ENCODE measurements around the gene PSMA5.

- TF ChIP-seq SUZ12 (IDR thresholded peaks at IDR 0.05; ENCODE audit: extremely low read depth, insufficient read depth, insufficient read length) = no peak
- no peak for TF ChIP-seq ZNF274 (IDR thresholded peaks at IDR 0.05; ENCODE audit: low read depth, low read length)
These were observed 40.1 kb downstream of the PSMA5 start for GRCh38 chr1:109386054-109386717.
